K562 (cell line): ENCODE measurements around the gene GLB1L2.

Experiments
- CTCF ChIP-seq, 3 experiments: IDR thresholded peaks in 2 of 3; conservative IDR thresholded peaks in 1 of 3; 2 replicates each; pipeline ENCODE4 v1.5.1; 2011 to 2012; ENCODE audit warnings: low read length in 3 of 3, mild to moderate bottlenecking in 3 of 3, control low read depth in 2 of 3, improper control_type of control experiment in 1 of 3, inconsistent platforms in 1 of 3, low read depth in 1 of 3, mixed read lengths in 1 of 3, moderate library complexity in 1 of 3; ENCODE audit not compliant: insufficient read depth in 2 of 3
- EZH2 ChIP-seq: IDR thresholded peaks from 2 replicates; pipeline ENCODE4 v1.6.1; 2012; ENCODE audit warnings: low read depth, mild to moderate bottlenecking, inconsistent platforms, low read length, borderline replicate concordance
- FOXA1 ChIP-seq: fragments of 450-650 bp; IDR thresholded peaks from 2 replicates; pipeline ENCODE4 v1.6.1; 2016; ENCODE audit warnings: mild to moderate bottlenecking, borderline replicate concordance
- NR1H2 ChIP-seq: sonication (generic); formaldehyde crosslinking; IDR thresholded peaks from 2 replicates; pipeline ENCODE4 v1.4.0; 2020; ENCODE audit warnings: mild to moderate bottlenecking, missing genetic modification reagents
- TCF7L2 ChIP-seq: fragments of 150-350 bp; IDR thresholded peaks from 2 replicates; pipeline ENCODE4 v1.6.1; 2016; ENCODE audit warnings: low read depth, mild to moderate bottlenecking, low read length, moderate library complexity
- ZNF280B ChIP-seq: fragments of 250-450 bp; sonication (Bioruptor Pico); IDR thresholded peaks from 2 replicates; pipeline ENCODE4 v1.5.1; 2021; ENCODE audit warnings: mild to moderate bottlenecking

- TF ChIP-seq CTCF (IDR thresholded peaks at IDR 0.05 in 2 of 3, conservative IDR thresholded peaks at IDR 0.05 in 1 of 3; ENCODE audit: insufficient read depth in 2 of 3, low read depth in 1 of 3, low read length in 3 of 3) (no peak), FOXA1 (no peak), NR1H2 (no peak), ZNF280B (CRISPR knock-in tag) (no peak), EZH2 (no peak), TCF7L2 (no peak)
Observed at GRCh38 chr11:134343646-134344045, 11.9 kb downstream of the GLB1L2 start.
